ENCODE measurements around the gene PRKAG2.

PRKAG2 gene

GRCh38 chr7:151722533-151722932 lies 154.4 kb downstream of the PRKAG2 start:
- H3K27ac ChIP-seq (replicated peaks; ENCODE audit: low read length) = no peak overlapping the region

GRCh38 chr7:151721694-151722093 lies 155.2 kb downstream of the PRKAG2 start:
- H3K9me3 ChIP-seq (replicated peaks in 1 of 2; ENCODE audit: control insufficient read depth in 2 of 2, insufficient read depth in 1 of 2, low read depth in 1 of 2, low read length in 2 of 2) = no peaks in the 10 kb centered on the region
- no CpG with 5 or more reads among the region's 5 CpGs for WGBS, 2 donors (ENCODE audit: extremely low coverage in 2 of 2, insufficient read length in 2 of 2, insufficient replicate concordance in 1 of 2)

More at GRCh38 chr7:151722533-151722932, 154.4 kb downstream of the PRKAG2 start:
- H3K79me1 ChIP-seq (ENCODE audit: low read depth, low read length) = no peaks in the 10 kb centered on the region
- H3K4me1 ChIP-seq (ENCODE audit: control insufficient read depth in 2 of 2, insufficient read depth in 1 of 2, low read depth in 1 of 2, low read length in 2 of 2) = peaks cover 10 to 16% of the 10 kb centered on the region in 2 donors
- H3K9ac ChIP-seq (ENCODE audit: low read depth, low read length, poor library complexity) = no peak overlapping the region
- no peak overlapping the region for H2BK5ac ChIP-seq (ENCODE audit: low read length)
- no peak overlapping the region for H2BK12ac ChIP-seq (ENCODE audit: low read length)
- H3K27me3 ChIP-seq (ENCODE audit: control insufficient read depth in 3 of 3, insufficient read depth in 3 of 3, low read depth in 1 of 3, low read length in 3 of 3) = no peaks in the 10 kb centered on the region
- no CpG with 5 or more reads among the region's 12 CpGs for WGBS, 2 donors (ENCODE audit: extremely low coverage in 2 of 2, insufficient read length in 2 of 2, insufficient replicate concordance in 1 of 2)
- no peaks in the 10 kb centered on the region for H3K36me3 ChIP-seq (replicated peaks in 1 of 2; ENCODE audit: control insufficient read depth in 2 of 2, insufficient read depth in 2 of 2, low read length in 2 of 2)
- H2AFZ ChIP-seq (ENCODE audit: low read length) = no peak overlapping the region
- H4K91ac ChIP-seq (ENCODE audit: low read depth, low read length, poor library complexity) = no peak overlapping the region
- H4K8ac ChIP-seq (ENCODE audit: low read depth, low read length) = no peak overlapping the region
- no peak overlapping the region for H3K4me2 ChIP-seq (ENCODE audit: insufficient read depth, low read length, poor library complexity, severe bottlenecking)
- no peaks in the 10 kb centered on the region for H3K9me3 ChIP-seq (replicated peaks in 1 of 2; ENCODE audit: control insufficient read depth in 2 of 2, insufficient read depth in 1 of 2, low read depth in 1 of 2, low read length in 2 of 2)
- H2BK120ac ChIP-seq (ENCODE audit: low read depth, low read length) = no peak overlapping the region
- no peak overlapping the region for H3K23ac ChIP-seq (ENCODE audit: low read depth, low read length, poor library complexity)
- no peak for DNase-seq (ENCODE audit: low spot score)
- H2AK5ac ChIP-seq (ENCODE audit: low read depth, low read length) = no peak overlapping the region
- H2BK15ac ChIP-seq (ENCODE audit: low read length) = peak overlapping the region; percentile 35
- no peak overlapping the region for H3K14ac ChIP-seq (ENCODE audit: low read length)
- no peak overlapping the region for H3K4me3 ChIP-seq (ENCODE audit: low read length in 2 of 2)
- H3K18ac ChIP-seq (ENCODE audit: low read length) = peak overlapping the region; percentile 56
- no peak overlapping the region for H3K4ac ChIP-seq (ENCODE audit: low read length)

GRCh38 chr7:151721236-151721635 lies 155.7 kb downstream of the PRKAG2 start:
- Histone ChIP-seq H3K79me1 (ENCODE audit: low read depth, low read length) (no peaks in the 10 kb centered on the region), H2BK12ac (ENCODE audit: low read length) (no peak overlapping the region), H3K14ac (ENCODE audit: low read length) (no peak overlapping the region), H4K91ac (ENCODE audit: low read depth, low read length, poor library complexity) (peak overlapping the region; percentile 31), H2AFZ (ENCODE audit: low read length) (no peak overlapping the region), H3K9ac (ENCODE audit: low read depth, low read length, poor library complexity) (no peak overlapping the region), H3K4me1 (ENCODE audit: control insufficient read depth in 2 of 2, insufficient read depth in 1 of 2, low read depth in 1 of 2, low read length in 2 of 2) (peaks cover 6 to 8% of the 10 kb centered on the region in 2 donors), H2BK5ac (ENCODE audit: low read length) (peak overlapping the region; percentile 69), H4K8ac (ENCODE audit: low read depth, low read length) (no peak overlapping the region), H3K4me3 (ENCODE audit: low read length in 2 of 2) (no peak overlapping the region), H3K18ac (ENCODE audit: low read length) (peak overlapping the region; percentile 76), H3K9me3 (replicated peaks in 1 of 2; ENCODE audit: control insufficient read depth in 2 of 2, insufficient read depth in 1 of 2, low read depth in 1 of 2, low read length in 2 of 2) (no peaks in the 10 kb centered on the region), H3K4ac (ENCODE audit: low read length) (no peak overlapping the region), H2BK15ac (ENCODE audit: low read length) (no peak overlapping the region), H3K27me3 (ENCODE audit: control insufficient read depth in 3 of 3, insufficient read depth in 3 of 3, low read depth in 1 of 3, low read length in 3 of 3) (no peaks in the 10 kb centered on the region), H3K27ac (replicated peaks; ENCODE audit: low read length) (no peak overlapping the region), H2AK5ac (ENCODE audit: low read depth, low read length) (peak overlapping the region; percentile 42), H3K4me2 (ENCODE audit: insufficient read depth, low read length, poor library complexity, severe bottlenecking) (no peak overlapping the region), H2BK120ac (ENCODE audit: low read depth, low read length) (peak overlapping the region; percentile 88), H3K36me3 (replicated peaks in 1 of 2; ENCODE audit: control insufficient read depth in 2 of 2, insufficient read depth in 2 of 2, low read length in 2 of 2) (no peaks in the 10 kb centered on the region), H3K23ac (ENCODE audit: low read depth, low read length, poor library complexity) (peak overlapping the region; percentile 23)
- DNase-seq (ENCODE audit: low spot score) = no peak
- WGBS, 2 donors (ENCODE audit: extremely low coverage in 2 of 2, insufficient read length in 2 of 2, insufficient replicate concordance in 1 of 2) = no CpG with 5 or more reads among the region's 11 CpGs

More at GRCh38 chr7:151721694-151722093, 155.2 kb downstream of the PRKAG2 start:
- Histone ChIP-seq H3K4me3 (ENCODE audit: low read length in 2 of 2) (no peak overlapping the region), H2BK5ac (ENCODE audit: low read length) (no peak overlapping the region), H3K4ac (ENCODE audit: low read length) (no peak overlapping the region), H3K4me1 (ENCODE audit: control insufficient read depth in 2 of 2, insufficient read depth in 1 of 2, low read depth in 1 of 2, low read length in 2 of 2) (peaks cover 6 to 9% of the 10 kb centered on the region in 2 donors), H2BK15ac (ENCODE audit: low read length) (no peak overlapping the region), H2BK120ac (ENCODE audit: low read depth, low read length) (no peak overlapping the region), H3K36me3 (replicated peaks in 1 of 2; ENCODE audit: control insufficient read depth in 2 of 2, insufficient read depth in 2 of 2, low read length in 2 of 2) (no peaks in the 10 kb centered on the region), H3K14ac (ENCODE audit: low read length) (no peak overlapping the region), H3K23ac (ENCODE audit: low read depth, low read length, poor library complexity) (no peak overlapping the region), H2AK5ac (ENCODE audit: low read depth, low read length) (no peak overlapping the region), H4K91ac (ENCODE audit: low read depth, low read length, poor library complexity) (no peak overlapping the region), H3K4me2 (ENCODE audit: insufficient read depth, low read length, poor library complexity, severe bottlenecking) (no peak overlapping the region), H3K79me1 (ENCODE audit: low read depth, low read length) (no peaks in the 10 kb centered on the region), H3K27me3 (ENCODE audit: control insufficient read depth in 3 of 3, insufficient read depth in 3 of 3, low read depth in 1 of 3, low read length in 3 of 3) (no peaks in the 10 kb centered on the region), H3K27ac (replicated peaks; ENCODE audit: low read length) (no peak overlapping the region), H3K9ac (ENCODE audit: low read depth, low read length, poor library complexity) (no peak overlapping the region), H4K8ac (ENCODE audit: low read depth, low read length) (no peak overlapping the region), H2AFZ (ENCODE audit: low read length) (no peak overlapping the region), H3K18ac (ENCODE audit: low read length) (no peak overlapping the region), H2BK12ac (ENCODE audit: low read length) (no peak overlapping the region)
- DNase-seq (ENCODE audit: low spot score) = no peak

- Histone ChIP-seq H2AFZ (ENCODE audit: low read length) (peak overlapping the region; percentile 18), H2BK15ac (ENCODE audit: low read length) (no peak overlapping the region), H2BK120ac (ENCODE audit: low read depth, low read length) (no peak overlapping the region), H3K23ac (ENCODE audit: low read depth, low read length, poor library complexity) (no peak overlapping the region), H3K14ac (ENCODE audit: low read length) (no peak overlapping the region), H3K36me3 (replicated peaks in 1 of 2; ENCODE audit: control insufficient read depth in 2 of 2, insufficient read depth in 2 of 2, low read length in 2 of 2) (no peaks in the 10 kb centered on the region), H3K27me3 (ENCODE audit: control insufficient read depth in 3 of 3, insufficient read depth in 3 of 3, low read depth in 1 of 3, low read length in 3 of 3) (no peaks in the 10 kb centered on the region), H2BK5ac (ENCODE audit: low read length) (no peak overlapping the region), H2BK12ac (ENCODE audit: low read length) (no peak overlapping the region), H2AK5ac (ENCODE audit: low read depth, low read length) (no peak overlapping the region), H4K8ac (ENCODE audit: low read depth, low read length) (no peak overlapping the region), H3K4me2 (ENCODE audit: insufficient read depth, low read length, poor library complexity, severe bottlenecking) (no peak overlapping the region), H3K4ac (ENCODE audit: low read length) (no peak overlapping the region), H4K91ac (ENCODE audit: low read depth, low read length, poor library complexity) (no peak overlapping the region), H3K4me3 (ENCODE audit: low read length in 2 of 2) (no peak overlapping the region), H3K79me1 (ENCODE audit: low read depth, low read length) (no peaks in the 10 kb centered on the region), H3K9ac (ENCODE audit: low read depth, low read length, poor library complexity) (no peak overlapping the region), H3K27ac (replicated peaks; ENCODE audit: low read length) (no peak overlapping the region), H3K9me3 (replicated peaks in 1 of 2; ENCODE audit: control insufficient read depth in 2 of 2, insufficient read depth in 1 of 2, low read depth in 1 of 2, low read length in 2 of 2) (no peaks in the 10 kb centered on the region), H3K4me1 (ENCODE audit: control insufficient read depth in 2 of 2, insufficient read depth in 1 of 2, low read depth in 1 of 2, low read length in 2 of 2) (peaks cover 0 to 3% of the 10 kb centered on the region in 2 donors), H3K18ac (ENCODE audit: low read length) (no peak overlapping the region)
- no peak for DNase-seq (ENCODE audit: low spot score)
- WGBS, 2 donors (ENCODE audit: extremely low coverage in 2 of 2, insufficient read length in 2 of 2, insufficient replicate concordance in 1 of 2) = no CpG with 5 or more reads among the region's 5 CpGs
These were observed 156.6 kb downstream of the PRKAG2 start for GRCh38 chr7:151720280-151720679.
